SHP77 (cell line): Measurements from ENCODE around the gene TBC1D4.
"Not testable (repeated sequence)": the region's sequence is repeated elsewhere in the genome, so short reads cannot be mapped to it uniquely, and the experiment has no call there.

Source experiments
- DNase-seq, 2 experiments: peaks; one replicate each; lab custom pipeline; 2025; lab: John Stamatoyannopoulos, UW

Gene TBC1D4

GRCh38 chr13:75446874-75447273, 35.1 kb downstream of the TBC1D4 start:
- no peak for DNase-seq

GRCh38 chr13:75445717-75446499, 36.1 kb downstream of the TBC1D4 start:
- DNase-seq, result no peak

GRCh38 chr13:75444016-75444415, 38.0 kb downstream of the TBC1D4 start:
- DNase-seq, result no peak

GRCh38 chr13:75443356-75443958, 38.5 kb downstream of the TBC1D4 start:
- DNase-seq, result no peak

GRCh38 chr13:75442736-75443234, 39.2 kb downstream of the TBC1D4 start:
- DNase-seq, result no peak

- DNase-seq, result no peak
Measured at GRCh38 chr13:75440100-75440499, 41.9 kb downstream of the TBC1D4 start.

- no peak for DNase-seq
Measured at GRCh38 chr13:75437582-75438318, 44.2 kb downstream of the TBC1D4 start.

- not testable (repeated sequence) for DNase-seq
Measured at GRCh38 chr13:75434126-75434525, 47.8 kb downstream of the TBC1D4 start.

GRCh38 chr13:75432811-75433244, 49.1 kb downstream of the TBC1D4 start:
- no peak for DNase-seq

- no peak for DNase-seq
Measured at GRCh38 chr13:75432045-75432444, 49.9 kb downstream of the TBC1D4 start.

- no peak for DNase-seq
Measured at GRCh38 chr13:75430436-75431209, 51.3 kb downstream of the TBC1D4 start.

GRCh38 chr13:75426421-75426820, 55.5 kb downstream of the TBC1D4 start:
- DNase-seq, result no peak

GRCh38 chr13:75425216-75426009, 56.6 kb downstream of the TBC1D4 start:
- no peak for DNase-seq

GRCh38 chr13:75423946-75424345, 58.0 kb downstream of the TBC1D4 start:
- DNase-seq, result no peak

GRCh38 chr13:75422028-75422427, 59.9 kb downstream of the TBC1D4 start:
- DNase-seq, result no peak

- DNase-seq, result no peak
Measured at GRCh38 chr13:75421133-75421532, 60.8 kb downstream of the TBC1D4 start.

- no peak for DNase-seq
Measured at GRCh38 chr13:75419656-75420055, 62.3 kb downstream of the TBC1D4 start.

- DNase-seq, result no peak
Measured at GRCh38 chr13:75418997-75419396, 63.0 kb downstream of the TBC1D4 start.

GRCh38 chr13:75418186-75418843, 63.7 kb downstream of the TBC1D4 start:
- DNase-seq, result no peak

GRCh38 chr13:75417656-75418055, 64.3 kb downstream of the TBC1D4 start:
- DNase-seq, result no peak

GRCh38 chr13:75417012-75417384, 65.0 kb downstream of the TBC1D4 start:
- DNase-seq, result no peak
